CD8-positive, alpha-beta memory T cell (primary cell): ENCODE results near the gene TMEM25. TPM values are rescaled to one million over a fixed set of nuclear protein-coding genes. Genes with fewer than 3 reads are reported as not detected.

Experiments
- CTCF ChIA-PET: fragments of 350-600 bp; sonication (Branson Sonifier 250); formaldehyde crosslinking; loops from one replicate; lab custom pipeline; 2021; ENCODE audit warnings: antibody characterized with exemption; lab: Charles Lee
- POLR2A ChIA-PET: fragments of 350-600 bp; sonication (Branson Sonifier 250); formaldehyde crosslinking; loops from one replicate; lab custom pipeline; 2021; ENCODE audit warnings: antibody characterized with exemption; lab: Charles Lee
- DNase-seq, 5 donors: peaks; one replicate each; pipeline versions ENCODE4 v3.0.0 to v3.0.0-alpha.2; 2020 to 2022; ENCODE audit warnings: mixed read lengths in 1 of 5
- H3K27ac ChIP-seq: one replicate; pipeline ENCODE4 v1.7.0; 2013; ENCODE audit warnings: low read depth, mild to moderate bottlenecking, low read length, moderate library complexity
- H3K27me3 ChIP-seq: 2 replicates; pipeline ENCODE4 v1.7.0; 2013; ENCODE audit warnings: low read length, mild to moderate bottlenecking; ENCODE audit not compliant: insufficient read depth, poor library complexity, severe bottlenecking
- H3K36me3 ChIP-seq: 2 replicates; pipeline ENCODE4 v1.7.0; 2013; ENCODE audit warnings: mild to moderate bottlenecking, low read length, moderate library complexity; ENCODE audit not compliant: insufficient read depth
- H3K4me1 ChIP-seq: 2 replicates; pipeline ENCODE4 v1.7.0; 2013; ENCODE audit warnings: mild to moderate bottlenecking, low read length, moderate library complexity; ENCODE audit not compliant: insufficient read depth
- H3K4me3 ChIP-seq: 2 replicates; pipeline ENCODE4 v1.7.0; 2013; ENCODE audit warnings: mild to moderate bottlenecking, low read length
- H3K9me3 ChIP-seq: 2 replicates; pipeline ENCODE4 v1.7.0; 2013; ENCODE audit warnings: mild to moderate bottlenecking, low read length
- H3K27ac Mint-ChIP-seq, 8 donors: one replicate each; pipeline ENCODE4 v1.8.0; 2020 to 2021; ENCODE audit warnings: mixed read lengths in 8 of 8, mild to moderate bottlenecking in 6 of 8, inconsistent platforms in 3 of 8, moderate library complexity in 3 of 8
- H3K27me3 Mint-ChIP-seq, 2 donors: one replicate each; pipeline ENCODE4 v1.8.0; 2020 to 2021; ENCODE audit warnings: mixed read lengths in 2 of 2, mild to moderate bottlenecking in 1 of 2, moderate library complexity in 1 of 2
- H3K36me3 Mint-ChIP-seq, 3 donors: one replicate each; pipeline ENCODE4 v1.8.0; 2020 to 2021; ENCODE audit warnings: mixed read lengths in 3 of 3, inconsistent platforms in 1 of 3, mild to moderate bottlenecking in 1 of 3
- H3K4me1 Mint-ChIP-seq, 3 donors: one replicate each; pipeline ENCODE4 v1.8.0; 2020 to 2021; ENCODE audit warnings: mixed read lengths in 3 of 3, inconsistent platforms in 1 of 3, mild to moderate bottlenecking in 1 of 3
- H3K4me3 Mint-ChIP-seq, 7 donors: one replicate each; pipeline ENCODE4 v1.8.0; 2020 to 2021; ENCODE audit warnings: mixed read lengths in 7 of 7, mild to moderate bottlenecking in 6 of 7, moderate library complexity in 4 of 7, inconsistent platforms in 2 of 7
- H3K9me3 Mint-ChIP-seq, 5 donors: one replicate each; pipeline ENCODE4 v1.8.0; 2020 to 2022; ENCODE audit warnings: mixed read lengths in 5 of 5, mild to moderate bottlenecking in 3 of 5, moderate library complexity in 2 of 5, inconsistent platforms in 1 of 5
- polyA plus RNA-seq: library from polyadenylated mRNA; unstranded; fragments of 300-500 nt; fragmentation: Illumina TruSeq; gene quantifications from one replicate; pipeline ENCODE4 v1.2.3, GENCODE V29; 2021
- total RNA-seq, 2 experiments: library from RNA; stranded (reverse); gene quantifications; one replicate each; pipeline ENCODE4 v1.2.3, GENCODE V29; 2021

The TMEM25 gene
- total and polyA plus RNA-seq, 3 experiments from 2014 or later: 7.0 to 12.1 (median 8.3) TPM

- Histone ChIP-seq H3K27ac (no peak overlapping the region), H3K9me3 (no peaks in the 10 kb centered on the region), H3K4me3 (no peak overlapping the region), H3K4me1 (peaks cover 23% of the 10 kb centered on the region), H3K36me3 (no peaks in the 10 kb centered on the region), H3K27me3 (no peaks in the 10 kb centered on the region)
- Mint-ChIP-seq H3K4me1 (peaks cover 21 to 30% (median 25%) of the 10 kb centered on the region in 3 donors), H3K9me3 (no peaks in the 10 kb centered on the region), H3K27me3 (peaks cover 0 to 3% of the 10 kb centered on the region in 2 donors), H3K36me3 (peaks cover 0 to 16% (median 0%) of the 10 kb centered on the region in 3 donors), H3K4me3 (peak overlapping the region in 3 of 7 donors; percentile 26 to 94 (median 90)), H3K27ac (peak overlapping the region in 3 of 8 donors; percentile 5 to 36 (median 23))
- ChIA-PET CTCF (no interaction called here), POLR2A (no interaction called here)
- DNase-seq: no peak
Observed at GRCh38 chr11:118532852-118533768, 2.1 kb downstream of the TMEM25 start.

- Histone ChIP-seq H3K36me3 (no peaks in the 10 kb centered on the region), H3K9me3 (no peaks in the 10 kb centered on the region), H3K4me1 (peaks cover 20% of the 10 kb centered on the region), H3K27me3 (no peaks in the 10 kb centered on the region), H3K27ac (no peak overlapping the region), H3K4me3 (no peak overlapping the region)
- Mint-ChIP-seq H3K36me3 (peaks cover 0 to 16% (median 0%) of the 10 kb centered on the region in 3 donors), H3K27ac (peak overlapping the region in 1 of 8 donors; percentile 24), H3K4me3 (peak overlapping the region in 1 of 7 donors; percentile 74), H3K9me3 (no peaks in the 10 kb centered on the region), H3K4me1 (peaks cover 18 to 25% (median 22%) of the 10 kb centered on the region in 3 donors), H3K27me3 (peaks cover 0 to 3% of the 10 kb centered on the region in 2 donors)
- DNase-seq: no peak
- CTCF ChIA-PET: no interaction called here
- POLR2A ChIA-PET: no interaction called here
Observed at GRCh38 chr11:118533769-118534729, 3.1 kb downstream of the TMEM25 start.

- Mint-ChIP-seq H3K9me3 (no peaks in the 10 kb centered on the region), H3K27ac (no peak overlapping the region), H3K27me3 (peaks cover 0 to 3% of the 10 kb centered on the region in 2 donors), H3K36me3 (peaks cover 0 to 11% (median 0%) of the 10 kb centered on the region in 3 donors), H3K4me1 (peaks cover 8 to 13% (median 10%) of the 10 kb centered on the region in 3 donors), H3K4me3 (peak overlapping the region in 1 of 7 donors; percentile 12)
- DNase-seq: no peak
- CTCF ChIA-PET: interaction anchor here (0.8 kb wide), 1 partner anchor 364 kb away, joined by 3 read pairs; no protein-coding TSS in a partner anchor
- H3K27ac ChIP-seq: no peak overlapping the region
- no peaks in the 10 kb centered on the region for H3K9me3 ChIP-seq
- POLR2A ChIA-PET: no interaction called here
- H3K27me3 ChIP-seq: no peaks in the 10 kb centered on the region
- H3K4me1 ChIP-seq: peaks cover 8% of the 10 kb centered on the region
- no peak overlapping the region for H3K4me3 ChIP-seq
- H3K36me3 ChIP-seq: no peaks in the 10 kb centered on the region
Observed at GRCh38 chr11:118535261-118535660, 4.3 kb downstream of the TMEM25 start.

GRCh38 chr11:118536726-118537125 lies 5.7 kb downstream of the TMEM25 start:
- H3K36me3 Mint-ChIP-seq: peaks cover 0 to 11% (median 2%) of the 10 kb centered on the region in 3 donors
- Histone ChIP-seq H3K4me1 (peaks cover under 1% of the 10 kb centered on the region), H3K9me3 (no peaks in the 10 kb centered on the region), H3K27me3 (no peaks in the 10 kb centered on the region), H3K36me3 (no peaks in the 10 kb centered on the region), H3K4me3 (no peak overlapping the region), H3K27ac (no peak overlapping the region)
- H3K4me3 Mint-ChIP-seq: no peak overlapping the region
- H3K4me1 Mint-ChIP-seq: peaks cover 2 to 6% (median 3%) of the 10 kb centered on the region in 3 donors
- POLR2A ChIA-PET: no interaction called here
- H3K27ac Mint-ChIP-seq: no peak overlapping the region
- DNase-seq: no peak
- CTCF ChIA-PET: no interaction called here
- no peaks in the 10 kb centered on the region for H3K27me3 Mint-ChIP-seq
- no peaks in the 10 kb centered on the region for H3K9me3 Mint-ChIP-seq

- CTCF ChIA-PET: interaction anchor here (0.6 kb wide), 1 partner anchor 19 kb away, joined by 4 read pairs; no protein-coding TSS in a partner anchor
- DNase-seq: no peak
Observed at GRCh38 chr11:118537409-118537980, 6.5 kb downstream of the TMEM25 start.

GRCh38 chr11:118544010-118544646 lies 13.1 kb downstream of the TMEM25 start:
- peaks cover 0 to 36% (median 10%) of the 10 kb centered on the region in 3 donors for H3K36me3 Mint-ChIP-seq
- Histone ChIP-seq H3K4me1 (no peaks in the 10 kb centered on the region), H3K36me3 (no peaks in the 10 kb centered on the region), H3K9me3 (no peaks in the 10 kb centered on the region), H3K4me3 (no peak overlapping the region), H3K27me3 (no peaks in the 10 kb centered on the region), H3K27ac (no peak overlapping the region)
- ChIA-PET CTCF (no interaction called here), POLR2A (no interaction called here)
- no peak overlapping the region for H3K4me3 Mint-ChIP-seq
- no peaks in the 10 kb centered on the region for H3K9me3 Mint-ChIP-seq
- no peaks in the 10 kb centered on the region for H3K27me3 Mint-ChIP-seq
- DNase-seq: no peak
- peak overlapping the region in 1 of 8 donors; percentile 54 for H3K27ac Mint-ChIP-seq
- H3K4me1 Mint-ChIP-seq: no peaks in the 10 kb centered on the region

More at GRCh38 chr11:118537409-118537980, 6.5 kb downstream of the TMEM25 start:
- no peaks in the 10 kb centered on the region for H3K27me3 ChIP-seq
- Mint-ChIP-seq H3K36me3 (peaks cover 0 to 14% (median 5%) of the 10 kb centered on the region in 3 donors), H3K27me3 (no peaks in the 10 kb centered on the region), H3K4me1 (no peaks in the 10 kb centered on the region), H3K9me3 (no peaks in the 10 kb centered on the region), H3K4me3 (no peak overlapping the region), H3K27ac (no peak overlapping the region)
- no peak overlapping the region for H3K4me3 ChIP-seq
- no peak overlapping the region for H3K27ac ChIP-seq
- H3K36me3 ChIP-seq: no peaks in the 10 kb centered on the region
- POLR2A ChIA-PET: no interaction called here
- H3K4me1 ChIP-seq: no peaks in the 10 kb centered on the region
- H3K9me3 ChIP-seq: no peaks in the 10 kb centered on the region

- Mint-ChIP-seq H3K36me3 (peaks cover 0 to 36% (median 10%) of the 10 kb centered on the region in 3 donors), H3K27ac (peak overlapping the region in 1 of 8 donors; percentile 54), H3K9me3 (no peaks in the 10 kb centered on the region), H3K27me3 (no peaks in the 10 kb centered on the region), H3K4me1 (no peaks in the 10 kb centered on the region), H3K4me3 (no peak overlapping the region)
- no peaks in the 10 kb centered on the region for H3K9me3 ChIP-seq
- no peaks in the 10 kb centered on the region for H3K36me3 ChIP-seq
- no peaks in the 10 kb centered on the region for H3K4me1 ChIP-seq
- no peak overlapping the region for H3K4me3 ChIP-seq
- no peak for DNase-seq
- no peaks in the 10 kb centered on the region for H3K27me3 ChIP-seq
- no peak overlapping the region for H3K27ac ChIP-seq
- POLR2A ChIA-PET: no interaction called here
- CTCF ChIA-PET: no interaction called here
Observed at GRCh38 chr11:118544647-118545010, 13.6 kb downstream of the TMEM25 start.
